IMR-90 (cell line): ENCODE data around the gene ACOXL. TPM values are rescaled to one million over a fixed set of nuclear protein-coding genes. Genes with fewer than 3 reads are reported as not detected.

Experiments
- ATAC-seq: fragments of 200-7000 bp; cut with Tn5 transposase; 2 replicates; pipeline ENCODE4 v1.9.1; 2020; ENCODE audit warnings: low read depth, mild to moderate bottlenecking, moderate library complexity
- BruUV-seq: library from RNA; stranded (reverse); fragments of 400-500 nt; replicated peaks from 2 replicates; lab custom pipeline; 2021; lab: Mats Ljungman, UMichigan
- CTCF ChIA-PET: fragments of 300-600 bp; formaldehyde crosslinking; extraction: SDS; loops from one replicate; lab custom pipeline; 2021; ENCODE audit warnings: antibody characterized with exemption; lab: Yijun Ruan, JAX
- POLR2A ChIA-PET: fragments of 300-600 bp; sonication (Branson Sonifier 250); formaldehyde crosslinking; loops from one replicate; lab custom pipeline; 2022; ENCODE audit warnings: antibody characterized with exemption; ENCODE audit not compliant: unreplicated experiment; lab: Charles Lee
- DNase-seq: peaks from one replicate; pipeline ENCODE4 v3.0.0; 2013
- H2AFZ ChIP-seq: replicated peaks from 2 replicates; pipeline ENCODE3; 2013; ENCODE audit warnings: low read length, mild to moderate bottlenecking; ENCODE audit not compliant: poor library complexity
- H2AK5ac ChIP-seq: 2 replicates; pipeline ENCODE4 v1.6.1; 2013; ENCODE audit warnings: low read depth, low read length, inconsistent platforms
- H2AK9ac ChIP-seq: replicated peaks from 2 replicates; pipeline ENCODE3; 2013; ENCODE audit warnings: mild to moderate bottlenecking, low read depth, low read length, moderate library complexity; ENCODE audit not compliant: poor library complexity
- H2BK120ac ChIP-seq: 2 replicates; pipeline ENCODE4 v1.6.1; 2013; ENCODE audit warnings: low read depth, low read length, inconsistent platforms
- H2BK15ac ChIP-seq: 3 replicates; pipeline ENCODE4 v1.6.1; 2013; ENCODE audit warnings: low read depth, low read length, inconsistent platforms
- H2BK20ac ChIP-seq: 2 replicates; pipeline ENCODE4 v1.6.1; 2013; ENCODE audit warnings: low read depth, mild to moderate bottlenecking, inconsistent platforms, low read length, moderate library complexity
- H2BK5ac ChIP-seq: 2 replicates; pipeline ENCODE4 v1.6.1; 2013; ENCODE audit warnings: mild to moderate bottlenecking, low read depth, low read length, inconsistent platforms; ENCODE audit not compliant: poor library complexity, severe bottlenecking
- H3K14ac ChIP-seq: replicated peaks from 2 replicates; pipeline ENCODE4 v1.6.1; 2013; ENCODE audit warnings: low read depth, low read length, inconsistent platforms
- H3K18ac ChIP-seq: 2 replicates; pipeline ENCODE4 v1.6.1; 2013; ENCODE audit warnings: low read depth, low read length, control low read depth
- H3K23ac ChIP-seq: 2 replicates; pipeline ENCODE4 v1.6.1; 2013; ENCODE audit warnings: low read depth, low read length, inconsistent platforms
- H3K27ac ChIP-seq: 2 replicates; pipeline ENCODE4 v1.5.1; 2013; ENCODE audit warnings: mild to moderate bottlenecking, control low read depth, low read length; ENCODE audit not compliant: insufficient read depth
- H3K27me3 ChIP-seq: 2 replicates; pipeline ENCODE4 v1.6.1; 2013; ENCODE audit warnings: low read length; ENCODE audit not compliant: control insufficient read depth, insufficient read depth
- H3K36me3 ChIP-seq: 2 replicates; pipeline ENCODE4 v1.6.1; 2013; ENCODE audit warnings: low read length, mixed read lengths; ENCODE audit not compliant: control insufficient read depth, insufficient read depth
- H3K4ac ChIP-seq: 2 replicates; pipeline ENCODE4 v1.6.1; 2013; ENCODE audit warnings: low read depth, low read length, inconsistent platforms
- H3K4me1 ChIP-seq: 2 replicates; pipeline ENCODE4 v1.6.1; 2013; ENCODE audit warnings: low read length, mixed read lengths; ENCODE audit not compliant: control insufficient read depth, insufficient read depth
- H3K4me2 ChIP-seq: 2 replicates; pipeline ENCODE4 v1.6.1; 2013; ENCODE audit warnings: low read depth, mild to moderate bottlenecking, control low read depth, low read length, moderate library complexity
- H3K4me3 ChIP-seq: 2 replicates; pipeline ENCODE4 v1.5.1; 2013; ENCODE audit warnings: low read depth, mild to moderate bottlenecking, control low read depth, low read length, moderate library complexity; ENCODE audit not compliant: insufficient read depth
- H3K56ac ChIP-seq: 2 replicates; pipeline ENCODE4 v1.6.1; 2013; ENCODE audit warnings: low read length, inconsistent platforms; ENCODE audit not compliant: insufficient read depth; ENCODE audit errors: extremely low read depth
- H3K79me1 ChIP-seq, 2 experiments: 2 replicates each; pipeline ENCODE4 v1.6.1; 2013; ENCODE audit warnings: low read length in 2 of 2, inconsistent platforms in 1 of 2, low read depth in 1 of 2
- H3K9ac ChIP-seq: 2 replicates; pipeline ENCODE4 v1.6.1; 2013; ENCODE audit warnings: low read depth, low read length, control low read depth
- H3K9me1 ChIP-seq: 2 replicates; pipeline ENCODE4 v1.6.1; 2013; ENCODE audit warnings: low read length, inconsistent platforms; ENCODE audit not compliant: insufficient read depth
- H3K9me3 ChIP-seq: 2 replicates; pipeline ENCODE4 v1.6.1; 2013; ENCODE audit warnings: low read length; ENCODE audit not compliant: control insufficient read depth, insufficient read depth
- H4K20me1 ChIP-seq: 2 replicates; pipeline ENCODE4 v1.6.1; 2013; ENCODE audit warnings: low read length, inconsistent platforms; ENCODE audit not compliant: insufficient read depth
- H4K5ac ChIP-seq: 2 replicates; pipeline ENCODE4 v1.6.1; 2013; ENCODE audit warnings: mild to moderate bottlenecking, low read depth, low read length, control low read depth
- H4K8ac ChIP-seq, 2 experiments: 2 replicates each; pipeline ENCODE4 v1.6.1; 2013; ENCODE audit warnings: low read depth in 2 of 2, low read length in 2 of 2, control low read depth in 1 of 2, inconsistent platforms in 1 of 2
- H4K91ac ChIP-seq: 2 replicates; pipeline ENCODE4 v1.6.1; 2013; ENCODE audit warnings: low read depth, low read length, inconsistent platforms; ENCODE audit not compliant: insufficient read depth
- BHLHE40 ChIP-seq: fragments of 150-350 bp; IDR thresholded peaks from 2 replicates; pipeline ENCODE4 v1.6.1; 2016; ENCODE audit warnings: mild to moderate bottlenecking, low read depth, low read length
- CEBPB ChIP-seq: IDR thresholded peaks from 2 replicates; pipeline ENCODE4 v1.6.1; 2012; ENCODE audit warnings: low read depth, low read length, improper control_type of control experiment
- CHD1 ChIP-seq: IDR thresholded peaks from 2 replicates; pipeline ENCODE4 v1.6.1; 2012; ENCODE audit warnings: low read depth, low read length, improper control_type of control experiment
- ELK1 ChIP-seq: fragments of 150-350 bp; IDR thresholded peaks from 2 replicates; pipeline ENCODE4 v1.6.1; 2016; ENCODE audit warnings: low read depth, mild to moderate bottlenecking, low read length, moderate library complexity, borderline replicate concordance
- FOS ChIP-seq: fragments of 150-350 bp; IDR thresholded peaks from 2 replicates; pipeline ENCODE4 v1.6.1; 2016; ENCODE audit warnings: low read depth, low read length
- MAFK ChIP-seq: IDR thresholded peaks from 2 replicates; pipeline ENCODE4 v1.6.1; 2012; ENCODE audit warnings: low read depth, low read length, improper control_type of control experiment
- MAZ ChIP-seq: IDR thresholded peaks from 2 replicates; pipeline ENCODE4 v1.6.1; 2012; ENCODE audit warnings: low read depth, mild to moderate bottlenecking, low read length, improper control_type of control experiment, moderate library complexity, borderline replicate concordance
- MXI1 ChIP-seq: IDR thresholded peaks from 2 replicates; pipeline ENCODE4 v1.6.1; 2012; ENCODE audit warnings: low read depth, mild to moderate bottlenecking, low read length, moderate library complexity, borderline replicate concordance
- NFE2L2 ChIP-seq: fragments of 150-350 bp; IDR thresholded peaks from 2 replicates; pipeline ENCODE4 v1.6.1; 2016; ENCODE audit warnings: low read depth, mild to moderate bottlenecking, low read length
- POLR2A ChIP-seq: IDR thresholded peaks from 2 replicates; pipeline ENCODE4 v1.6.1; 2012; ENCODE audit warnings: mild to moderate bottlenecking, low read depth, low read length
- RAD21 ChIP-seq: IDR thresholded peaks from 2 replicates; pipeline ENCODE4 v1.6.1; 2012; ENCODE audit warnings: low read length, improper control_type of control experiment
- RCOR1 ChIP-seq: IDR thresholded peaks from 2 replicates; pipeline ENCODE4 v1.6.1; 2012; ENCODE audit warnings: mild to moderate bottlenecking, low read length, improper control_type of control experiment; ENCODE audit not compliant: insufficient replicate concordance
- RFX5 ChIP-seq: IDR thresholded peaks from 2 replicates; pipeline ENCODE4 v1.8.0; 2012; ENCODE audit warnings: low read depth, mild to moderate bottlenecking, low read length, moderate library complexity
- SMC3 ChIP-seq: fragments of 150-350 bp; IDR thresholded peaks from 2 replicates; pipeline ENCODE4 v1.6.1; 2016; ENCODE audit warnings: low read depth, mild to moderate bottlenecking, antibody characterized with exemption, low read length, moderate library complexity
- USF2 ChIP-seq: fragments of 150-350 bp; IDR thresholded peaks from 2 replicates; pipeline ENCODE4 v1.6.1; 2017; ENCODE audit warnings: mild to moderate bottlenecking, antibody characterized with exemption, low read length, low read depth
- WGBS, 2 experiments: methylation state at CpG; one replicate each; pipeline versions ENCODE4 v1.1.5 to v1.1.7; 2013; ENCODE audit warnings: missing lambda C conversion rate in 2 of 2; ENCODE audit not compliant: insufficient read length in 1 of 2; ENCODE audit errors: extremely low coverage in 2 of 2; 5-methylcytosine and 5-hydroxymethylcytosine counted together
- dilution Hi-C: fragments of 300-500 bp; cut with HindIII; formaldehyde crosslinking; loops from one replicate; pipeline ENCODE4 v1.14.3; 2018; ENCODE audit warnings: low sequenced_read_pairs; ENCODE audit not compliant: unreplicated experiment
- in situ Hi-C: fragments of 300-500 bp; cut with MboI; formaldehyde crosslinking; loops from 3 replicates; pipeline ENCODE4 v1.14.3; 2019; ENCODE audit warnings: low sequenced_read_pairs, inconsistent platforms, mixed read lengths
- intact Hi-C: fragments of 100-400 bp; cut with micrococcal nuclease; formaldehyde crosslinking; loops from 2 replicates; pipeline ENCODE4 v1.10.0; 2022
- polyA plus RNA-seq, 3 experiments: library from polyadenylated mRNA; depleted of rRNA; stranded (reverse); fragments of >200 nt; gene quantifications; 2 replicates each; pipeline ENCODE4 v1.2.3, GENCODE V29; 2012; ENCODE audit warnings: low replicate concordance in 1 of 3
- total RNA-seq: library from RNA; depleted of rRNA; stranded (reverse); fragments of >200 nt; gene quantifications from 2 replicates; pipeline ENCODE4 v1.2.3, GENCODE V29; 2012
- TF ChIP-seq, protein P1 (sequence below): conservative IDR thresholded peaks from 2 replicates; pipeline ENCODE4 v1.5.1; 2012; ENCODE audit warnings: mild to moderate bottlenecking, low read depth, low read length, improper control_type of control experiment

The ACOXL gene
- total and polyA plus RNA-seq, 2 of the 4 experiments (the other 2 are of a cell fraction): not detected

DNA sequence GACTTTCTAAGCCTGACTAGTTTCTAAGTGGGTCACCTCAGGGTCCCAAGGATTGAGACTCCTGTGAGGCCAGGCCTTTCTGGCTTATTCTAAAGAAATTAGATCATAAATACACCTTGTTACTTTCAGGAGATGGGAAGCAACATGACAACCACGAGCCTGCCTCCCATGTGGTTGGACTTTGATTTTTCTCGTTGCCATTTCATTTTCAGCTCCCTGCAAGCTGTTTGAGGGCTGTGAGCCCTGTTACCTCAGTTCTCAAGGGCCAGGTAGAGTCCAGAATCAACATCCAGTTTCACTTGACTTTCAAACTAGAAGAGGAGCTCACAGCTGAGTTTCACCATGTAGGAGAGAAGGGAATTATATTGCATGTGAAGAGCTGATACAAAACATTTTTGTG, 228.6 kb downstream of the ACOXL start:
- Histone ChIP-seq H2BK120ac (no peak overlapping the region), H3K56ac (no peak overlapping the region), H3K79me1 (no peaks in the 10 kb centered on the region), H2BK15ac (no peak overlapping the region), H3K4ac (no peak overlapping the region), H3K23ac (no peak overlapping the region), H2BK20ac (no peak overlapping the region), H4K8ac (no peak overlapping the region), H2BK5ac (no peak overlapping the region), H2AK5ac (no peak overlapping the region), H3K4me2 (no peak overlapping the region), H4K91ac (no peak overlapping the region), H3K4me1 (no peaks in the 10 kb centered on the region), H3K9me1 (no peaks in the 10 kb centered on the region), H3K4me3 (no peak overlapping the region), H2AFZ (no peak overlapping the region), H3K27ac (no peak overlapping the region), H3K9ac (no peak overlapping the region), H3K14ac (no peak overlapping the region), H3K36me3 (no peaks in the 10 kb centered on the region), H3K9me3 (no peaks in the 10 kb centered on the region), H3K18ac (no peak overlapping the region), H4K20me1 (no peaks in the 10 kb centered on the region), H2AK9ac (no peak overlapping the region), H4K5ac (no peak overlapping the region), H3K27me3 (peaks cover 13% of the 10 kb centered on the region)
- ChIA-PET CTCF (no interaction called here), POLR2A (no interaction called here)
- no peak for TF ChIP-seq ELK1
- no peak for TF ChIP-seq CHD1
- TF ChIP-seq RCOR1: no peak
- no peak for TF ChIP-seq MAFK
- no peak for TF ChIP-seq POLR2A
- no peak for TF ChIP-seq MAZ
- TF ChIP-seq FOS: no peak
- TF ChIP-seq CEBPB: no peak
- TF ChIP-seq RFX5: no peak
- TF ChIP-seq MXI1: no peak
- no peak for TF ChIP-seq BHLHE40
- no peak for TF ChIP-seq NFE2L2
- no peak for TF ChIP-seq RAD21
- TF ChIP-seq, protein P1, sequence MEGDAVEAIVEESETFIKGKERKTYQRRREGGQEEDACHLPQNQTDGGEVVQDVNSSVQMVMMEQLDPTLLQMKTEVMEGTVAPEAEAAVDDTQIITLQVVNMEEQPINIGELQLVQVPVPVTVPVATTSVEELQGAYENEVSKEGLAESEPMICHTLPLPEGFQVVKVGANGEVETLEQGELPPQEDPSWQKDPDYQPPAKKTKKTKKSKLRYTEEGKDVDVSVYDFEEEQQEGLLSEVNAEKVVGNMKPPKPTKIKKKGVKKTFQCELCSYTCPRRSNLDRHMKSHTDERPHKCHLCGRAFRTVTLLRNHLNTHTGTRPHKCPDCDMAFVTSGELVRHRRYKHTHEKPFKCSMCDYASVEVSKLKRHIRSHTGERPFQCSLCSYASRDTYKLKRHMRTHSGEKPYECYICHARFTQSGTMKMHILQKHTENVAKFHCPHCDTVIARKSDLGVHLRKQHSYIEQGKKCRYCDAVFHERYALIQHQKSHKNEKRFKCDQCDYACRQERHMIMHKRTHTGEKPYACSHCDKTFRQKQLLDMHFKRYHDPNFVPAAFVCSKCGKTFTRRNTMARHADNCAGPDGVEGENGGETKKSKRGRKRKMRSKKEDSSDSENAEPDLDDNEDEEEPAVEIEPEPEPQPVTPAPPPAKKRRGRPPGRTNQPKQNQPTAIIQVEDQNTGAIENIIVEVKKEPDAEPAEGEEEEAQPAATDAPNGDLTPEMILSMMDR: no peak
- no peak for TF ChIP-seq USF2
- no peak for TF ChIP-seq SMC3
- ATAC-seq (no peak), DNase-seq (no peak)
- intact Hi-C loops (no loop called here), dilution Hi-C loops (no loop called here), in situ Hi-C loops (no loop called here)
- BruUV-seq: no TSS peak
- WGBS, 2 experiments: no CpG with 5 or more reads among the region's 2 CpGs
